Sigmoid colon (tissue), 4 donors: ENCODE results near the gene FAM227B.

Source experiments
- CTCF ChIP-seq, 4 experiments: fragments of 450-650 bp in 3 of 4; fragments of 200-600 bp in 1 of 4; IDR thresholded peaks; one replicate each; pipeline ENCODE4 v1.5.1; 2016 to 2019; ENCODE audit warnings: antibody characterized with exemption in 4 of 4, mild to moderate bottlenecking in 3 of 4, moderate library complexity in 2 of 4
- POLR2A ChIP-seq, 2 donors: fragments of 450-650 bp; IDR thresholded peaks; one replicate each; pipeline ENCODE4 v1.6.1; 2016; ENCODE audit warnings: antibody characterized with exemption in 2 of 2, mild to moderate bottlenecking in 2 of 2, moderate library complexity in 2 of 2
- POLR2AphosphoS5 ChIP-seq, 4 donors: sonication (generic); formaldehyde crosslinking; IDR thresholded peaks; one replicate each; pipeline ENCODE4 v1.6.1; 2017; ENCODE audit warnings: antibody characterized with exemption in 4 of 4

GRCh38 chr15:49380912-49381311 is 239.7 kb downstream of the FAM227B start:
- TF ChIP-seq POLR2A (IDR thresholded peaks at IDR 0.05) (no peak), CTCF (IDR thresholded peaks at IDR 0.05) (no peak), POLR2AphosphoS5 (IDR thresholded peaks at IDR 0.05) (no peak)
